ENCODE measurements around the gene PTPN13. TPM values are rescaled to one million over a fixed set of nuclear protein-coding genes. Genes with fewer than 3 reads are reported as not detected.

PTPN13 gene
- total RNA-seq, 1 donor from 2014 or later = 244 TPM

DNA sequence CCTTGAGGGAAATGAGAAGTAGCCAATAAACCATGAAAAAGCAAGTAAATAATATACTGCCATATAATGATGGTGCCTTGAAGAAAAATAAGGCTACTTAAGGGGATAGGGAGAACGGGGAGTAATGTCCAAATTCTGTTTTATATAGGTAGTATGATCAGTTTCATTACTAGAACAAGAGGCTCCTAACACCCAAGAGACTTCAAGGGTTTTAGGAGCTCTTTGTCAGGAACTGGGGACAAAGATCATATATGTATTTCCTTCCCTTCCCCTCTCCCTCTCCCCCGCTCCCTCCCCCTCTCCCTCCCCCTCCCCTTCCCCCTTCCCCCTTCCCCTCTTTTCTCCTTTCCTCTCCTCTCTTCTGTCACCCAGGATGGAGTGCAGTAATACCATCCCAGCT, 127.3 kb downstream of the PTPN13 start:
- DNase-seq (ENCODE audit: low spot score) = no peak
- TF ChIP-seq EZH2 (IDR thresholded peaks at IDR 0.05) = no peak
- TF ChIP-seq EZH2phosphoT487 (IDR thresholded peaks at IDR 0.05) = no peak
- TF ChIP-seq CTCF (IDR thresholded peaks at IDR 0.05) = no peak
- H3K79me2 ChIP-seq (ENCODE audit: low read depth) = peaks cover 67% of the 10 kb centered on the region
- no peaks in the 10 kb centered on the region for H4K20me1 ChIP-seq (ENCODE audit: low read depth)
- no peak overlapping the region for H3K9ac ChIP-seq
- no peak overlapping the region for H3K27ac Mint-ChIP-seq
- H3K4me1 ChIP-seq = no peaks in the 10 kb centered on the region
- no peak overlapping the region for H3K4me3 ChIP-seq
- no peak overlapping the region for H3K27ac ChIP-seq
- H3K36me3 ChIP-seq = peaks cover 87% of the 10 kb centered on the region
- peaks cover 8% of the 10 kb centered on the region for H3F3A ChIP-seq (ENCODE audit: low read depth)
- peaks cover 74% of the 10 kb centered on the region for H3K36me3 Mint-ChIP-seq
- peaks cover 23% of the 10 kb centered on the region for H3K9me3 ChIP-seq (ENCODE audit: low read depth)
- no peaks in the 10 kb centered on the region for H3K27me3 ChIP-seq
- H3K4me2 ChIP-seq = no peak overlapping the region
- H2AFZ ChIP-seq (replicated peaks) = no peak overlapping the region
- no peaks in the 10 kb centered on the region for H3K4me1 Mint-ChIP-seq
- no peak overlapping the region for H3K4me3 Mint-ChIP-seq
- H3K27me3 Mint-ChIP-seq (ENCODE audit: insufficient read depth, low read depth) = no peaks in the 10 kb centered on the region
- peaks cover 30% of the 10 kb centered on the region for H3K9me3 Mint-ChIP-seq

GRCh38 chr4:86730310-86730709, 136.2 kb downstream of the PTPN13 start:
- Histone ChIP-seq H3K4me2 (no peak overlapping the region), H3K79me2 (ENCODE audit: low read depth) (peaks cover 50% of the 10 kb centered on the region), H3F3A (ENCODE audit: low read depth) (peaks cover 27% of the 10 kb centered on the region), H3K27ac (no peak overlapping the region), H4K20me1 (ENCODE audit: low read depth) (no peaks in the 10 kb centered on the region), H3K36me3 (peaks cover 54% of the 10 kb centered on the region), H3K9ac (no peak overlapping the region), H3K4me1 (no peaks in the 10 kb centered on the region), H3K27me3 (no peaks in the 10 kb centered on the region), H2AFZ (replicated peaks) (no peak overlapping the region), H3K9me3 (ENCODE audit: low read depth) (peaks cover 16% of the 10 kb centered on the region), H3K4me3 (no peak overlapping the region)
- Mint-ChIP-seq H3K9me3 (peaks cover 35% of the 10 kb centered on the region), H3K36me3 (peaks cover 70% of the 10 kb centered on the region), H3K4me3 (no peak overlapping the region), H3K4me1 (no peaks in the 10 kb centered on the region), H3K27me3 (ENCODE audit: insufficient read depth, low read depth) (no peaks in the 10 kb centered on the region), H3K27ac (no peak overlapping the region)
- TF ChIP-seq EZH2phosphoT487 (IDR thresholded peaks at IDR 0.05) = no peak
- TF ChIP-seq CTCF (IDR thresholded peaks at IDR 0.05) = no peak
- TF ChIP-seq EZH2 (IDR thresholded peaks at IDR 0.05) = no peak
- DNase-seq (ENCODE audit: low spot score) = peak; percentile 24

GRCh38 chr4:86737244-86737643, 143.1 kb downstream of the PTPN13 start:
- no peak for DNase-seq (ENCODE audit: low spot score)

More at GRCh38 chr4:86737244-86737643, 143.1 kb downstream of the PTPN13 start:
- peaks cover 32% of the 10 kb centered on the region for H3K9me3 Mint-ChIP-seq
- H3K27ac Mint-ChIP-seq = no peak overlapping the region
- no peak overlapping the region for H3K4me3 Mint-ChIP-seq
- Histone ChIP-seq H3K27ac (no peak overlapping the region), H3K9ac (no peak overlapping the region), H3K4me1 (no peaks in the 10 kb centered on the region), H3K4me3 (no peak overlapping the region), H3K4me2 (no peak overlapping the region), H3K9me3 (ENCODE audit: low read depth) (no peaks in the 10 kb centered on the region), H3K79me2 (ENCODE audit: low read depth) (no peaks in the 10 kb centered on the region), H4K20me1 (ENCODE audit: low read depth) (no peaks in the 10 kb centered on the region), H3K27me3 (no peaks in the 10 kb centered on the region), H3K36me3 (peaks cover 85% of the 10 kb centered on the region), H2AFZ (replicated peaks) (no peak overlapping the region), H3F3A (ENCODE audit: low read depth) (peaks cover 8% of the 10 kb centered on the region)
- H3K27me3 Mint-ChIP-seq (ENCODE audit: insufficient read depth, low read depth) = no peaks in the 10 kb centered on the region
- TF ChIP-seq CTCF (IDR thresholded peaks at IDR 0.05) (no peak), EZH2phosphoT487 (IDR thresholded peaks at IDR 0.05) (no peak), EZH2 (IDR thresholded peaks at IDR 0.05) (no peak)
- no peaks in the 10 kb centered on the region for H3K4me1 Mint-ChIP-seq
- H3K36me3 Mint-ChIP-seq = peaks cover 66% of the 10 kb centered on the region
